ENCODE measurements around the gene SLIT3.

DNA sequence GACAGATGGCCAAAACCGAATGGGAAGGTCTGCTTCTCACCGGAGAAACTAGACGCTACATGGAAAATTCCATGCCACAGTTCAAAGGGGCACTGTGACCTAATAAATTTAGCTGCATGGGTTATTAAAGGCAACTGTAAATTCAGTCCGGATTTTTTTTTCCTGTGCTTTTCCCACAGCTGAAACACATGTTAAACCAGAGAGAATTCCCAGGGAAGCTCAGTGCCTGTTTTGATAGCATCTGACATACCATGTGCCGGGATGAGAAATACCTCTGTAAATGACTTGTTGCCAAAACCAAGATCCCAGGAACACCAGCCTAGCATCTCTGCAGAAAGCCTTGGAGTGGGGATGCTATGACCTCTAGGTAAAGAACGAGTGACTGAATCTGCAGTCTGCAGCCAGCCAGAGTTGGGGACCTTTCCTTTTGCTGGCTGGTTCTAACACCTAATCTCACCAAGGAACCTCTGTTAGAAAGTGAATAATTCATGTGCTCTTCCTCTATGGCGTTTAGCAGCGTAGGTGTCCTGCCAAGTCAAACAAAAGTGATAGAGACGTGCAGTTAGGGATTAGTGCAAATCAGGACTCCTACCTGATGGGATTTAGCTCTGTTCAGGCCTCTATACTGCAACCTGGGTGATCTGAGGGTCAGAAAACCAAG is 77.9 kb downstream of the SLIT3 start:
- TF ChIP-seq, protein P1, sequence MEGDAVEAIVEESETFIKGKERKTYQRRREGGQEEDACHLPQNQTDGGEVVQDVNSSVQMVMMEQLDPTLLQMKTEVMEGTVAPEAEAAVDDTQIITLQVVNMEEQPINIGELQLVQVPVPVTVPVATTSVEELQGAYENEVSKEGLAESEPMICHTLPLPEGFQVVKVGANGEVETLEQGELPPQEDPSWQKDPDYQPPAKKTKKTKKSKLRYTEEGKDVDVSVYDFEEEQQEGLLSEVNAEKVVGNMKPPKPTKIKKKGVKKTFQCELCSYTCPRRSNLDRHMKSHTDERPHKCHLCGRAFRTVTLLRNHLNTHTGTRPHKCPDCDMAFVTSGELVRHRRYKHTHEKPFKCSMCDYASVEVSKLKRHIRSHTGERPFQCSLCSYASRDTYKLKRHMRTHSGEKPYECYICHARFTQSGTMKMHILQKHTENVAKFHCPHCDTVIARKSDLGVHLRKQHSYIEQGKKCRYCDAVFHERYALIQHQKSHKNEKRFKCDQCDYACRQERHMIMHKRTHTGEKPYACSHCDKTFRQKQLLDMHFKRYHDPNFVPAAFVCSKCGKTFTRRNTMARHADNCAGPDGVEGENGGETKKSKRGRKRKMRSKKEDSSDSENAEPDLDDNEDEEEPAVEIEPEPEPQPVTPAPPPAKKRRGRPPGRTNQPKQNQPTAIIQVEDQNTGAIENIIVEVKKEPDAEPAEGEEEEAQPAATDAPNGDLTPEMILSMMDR (IDR thresholded peaks at IDR 0.05): no peak
- TF ChIP-seq POLR2A (IDR thresholded peaks at IDR 0.05): no peak
